ENCODE measurements around the gene WARS2.
A peak's percentile ranks its signal among the peaks of the same experiment; 100 is the strongest.
"Not testable (repeated sequence)": the region's sequence is repeated elsewhere in the genome, so short reads cannot be mapped to it uniquely, and the experiment has no call there.

Gene WARS2

DNA sequence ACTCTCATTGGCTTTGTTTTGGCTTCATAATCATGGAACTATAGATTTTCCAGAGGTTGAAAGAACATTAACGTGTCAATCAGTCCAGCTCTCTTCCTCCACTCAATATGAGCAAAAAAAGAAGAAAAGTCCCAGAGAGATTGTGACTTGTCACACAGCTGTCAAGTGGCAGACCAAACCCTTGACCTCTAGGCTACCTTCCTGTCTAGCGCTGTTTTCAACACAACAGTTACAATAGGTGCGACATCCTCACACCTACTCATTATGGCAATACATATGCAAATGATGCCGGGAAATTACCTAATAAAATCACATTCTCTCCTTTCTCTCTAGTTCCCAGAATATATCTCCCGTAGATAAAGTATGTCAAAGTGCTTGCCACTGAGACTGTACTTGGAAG lies 1.1 kb downstream of the WARS2 start:
- ATAC-seq (no peak), DNase-seq (peak; percentile 7)

DNA sequence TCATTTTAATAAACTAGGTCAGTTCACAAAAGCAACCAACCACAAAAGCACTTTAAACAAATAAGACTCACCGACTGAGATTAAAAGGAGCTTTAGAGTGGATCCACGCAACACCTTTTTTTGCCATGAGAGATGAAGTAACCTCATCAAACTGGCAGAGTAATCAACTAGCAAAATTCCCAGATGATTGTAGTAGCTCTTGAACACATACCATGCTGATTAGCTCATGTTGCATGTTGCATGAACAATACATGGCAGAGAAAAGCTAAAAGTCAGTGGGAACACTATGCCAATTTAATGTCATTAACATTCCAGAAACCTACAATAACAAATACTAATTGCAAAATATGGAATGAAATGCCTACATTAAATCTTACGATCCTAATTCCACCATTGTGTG lies 4.1 kb downstream of the WARS2 start:
- no peak for ATAC-seq
- no peak for DNase-seq

DNA sequence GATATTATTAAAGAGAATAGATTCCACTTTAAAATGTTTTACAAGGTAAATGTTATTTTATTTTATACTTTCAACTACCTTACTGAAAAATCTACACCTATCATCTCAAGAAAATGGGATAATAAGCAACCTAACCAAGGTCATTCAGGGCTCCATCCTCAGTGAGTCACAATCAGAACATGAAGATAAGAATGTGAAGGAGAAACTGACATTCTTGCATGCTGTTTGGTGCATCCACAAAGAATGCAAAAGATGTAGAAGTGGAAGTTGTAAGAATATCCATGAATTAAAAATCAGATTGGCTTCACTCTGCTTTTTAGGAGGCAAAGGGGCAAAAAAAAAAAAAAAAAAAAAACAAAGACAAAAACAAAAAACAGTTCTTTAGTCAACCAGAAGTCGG lies 6.5 kb downstream of the WARS2 start:
- no peak for DNase-seq
- no peak for ATAC-seq

DNA sequence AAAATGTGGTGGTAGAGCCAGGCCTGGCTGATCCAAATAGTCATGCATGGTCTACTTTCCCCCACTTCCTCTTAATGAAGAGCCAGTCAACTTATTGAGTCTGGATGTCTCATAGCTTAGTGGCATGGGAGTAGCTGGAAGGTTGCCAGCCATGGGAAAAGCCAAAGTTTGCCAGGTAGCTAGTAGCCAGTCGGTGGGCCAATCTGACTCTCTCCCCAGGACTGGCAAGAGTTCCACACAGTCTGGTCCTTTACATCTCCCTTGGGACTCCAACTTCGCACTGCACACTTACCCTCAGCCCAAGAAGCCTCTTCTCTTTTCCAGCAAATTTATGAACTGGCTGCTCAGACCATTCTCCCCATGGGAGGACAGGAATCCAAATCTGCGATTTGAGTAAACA lies 8.3 kb downstream of the WARS2 start:
- no peak for ATAC-seq
- DNase-seq, result no peak

DNA sequence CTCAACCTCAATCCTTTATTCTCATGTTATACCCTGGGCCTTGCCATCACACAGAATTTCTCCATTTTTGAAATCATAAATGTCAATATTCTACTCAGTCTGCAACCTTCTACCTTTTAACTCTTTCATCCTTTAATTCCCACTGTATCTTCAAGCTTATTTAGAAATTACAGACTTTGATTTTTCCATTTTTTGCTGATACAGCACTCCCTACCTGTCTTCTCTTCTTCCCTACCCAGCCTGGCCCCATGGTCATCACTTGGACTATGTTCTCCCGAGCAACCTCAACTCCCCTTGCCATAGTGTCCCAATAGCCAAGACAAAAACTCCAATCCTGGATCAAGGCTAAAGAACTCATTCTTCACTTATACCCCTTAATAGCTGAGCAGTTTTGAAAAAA lies 14.6 kb downstream of the WARS2 start:
- no peak for DNase-seq

DNA sequence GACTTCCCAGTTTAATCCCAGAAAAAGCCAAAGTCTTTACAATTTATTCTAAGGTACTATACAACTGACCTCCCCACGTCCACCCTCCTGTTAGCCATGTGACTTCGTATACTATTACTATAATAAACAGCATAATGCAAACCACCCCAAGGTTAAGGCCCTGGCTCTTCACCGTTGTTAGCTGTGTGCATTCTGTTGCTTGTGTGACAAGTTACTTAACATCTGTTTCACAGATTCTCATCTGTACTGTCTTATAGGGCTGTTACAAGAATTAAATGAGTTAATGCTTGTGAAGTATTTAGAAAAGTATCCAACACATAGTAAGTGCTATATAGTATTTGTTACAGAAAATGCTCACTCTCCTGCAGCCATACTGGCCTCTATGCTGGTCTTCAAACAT lies 15.7 kb downstream of the WARS2 start:
- ATAC-seq (no peak), DNase-seq (no peak)

More for the DNA sequence above, 14.6 kb downstream of the WARS2 start:
- no peak for ATAC-seq

DNA sequence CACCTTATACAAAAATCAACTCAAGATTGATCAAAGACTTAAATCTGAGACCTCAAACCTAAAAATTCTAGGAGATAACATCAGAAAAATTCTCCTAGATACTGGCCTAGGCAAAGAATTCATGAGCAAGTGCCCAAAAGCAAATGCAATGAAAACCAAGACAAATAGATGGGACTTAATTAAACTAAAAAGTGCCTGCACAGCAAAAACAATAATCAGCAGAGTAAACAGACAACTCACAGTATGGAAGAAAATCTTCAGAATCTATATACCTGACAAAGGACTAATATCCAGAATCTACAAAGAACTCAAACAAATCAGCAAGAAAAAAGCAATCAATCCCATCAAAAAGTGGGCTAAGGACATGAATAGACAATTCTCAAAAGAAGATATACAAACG lies 18.6 kb downstream of the WARS2 start:
- not testable (repeated sequence) for ATAC-seq, DNase-seq

DNA sequence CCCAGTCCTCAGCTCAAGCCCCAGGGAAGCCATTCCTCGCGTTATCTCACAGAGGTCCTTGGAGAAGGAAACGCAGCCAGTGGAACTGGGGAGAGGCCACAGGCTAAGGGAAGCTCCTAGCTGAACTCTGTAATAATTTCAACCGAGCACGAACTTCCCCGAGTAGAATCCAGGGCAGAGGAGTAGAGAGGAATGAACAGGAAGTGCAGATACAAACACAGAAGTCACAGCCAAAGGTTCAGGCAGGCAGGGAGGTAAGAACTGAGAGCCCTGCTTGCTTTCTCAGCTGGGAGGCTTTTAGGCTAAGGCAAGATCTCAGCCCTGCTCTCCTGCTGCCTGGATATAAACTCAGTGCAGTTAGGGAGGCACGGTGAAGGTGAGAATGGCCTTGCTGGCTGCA lies 23.7 kb downstream of the WARS2 start:
- ATAC-seq, result no peak
- DNase-seq, result no peak

DNA sequence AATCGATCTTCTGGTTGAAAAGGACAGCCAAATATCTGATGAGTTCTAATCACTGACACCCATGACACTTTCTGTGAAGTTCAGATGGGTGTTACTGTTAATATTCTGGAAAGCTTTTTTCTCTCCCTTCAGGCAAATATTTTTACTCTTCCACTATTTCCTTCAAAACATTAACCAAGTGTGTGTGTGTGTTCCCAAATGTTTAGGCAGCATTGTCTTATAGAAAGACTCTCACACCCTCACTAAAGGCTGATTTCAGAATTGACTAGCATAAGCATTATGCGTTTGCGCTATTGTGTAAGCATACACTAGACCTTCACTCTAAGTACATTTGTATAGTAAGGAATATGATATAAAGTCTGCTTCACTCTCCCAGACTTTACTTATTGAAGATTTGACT lies 24.7 kb downstream of the WARS2 start:
- ATAC-seq, result no peak

DNA sequence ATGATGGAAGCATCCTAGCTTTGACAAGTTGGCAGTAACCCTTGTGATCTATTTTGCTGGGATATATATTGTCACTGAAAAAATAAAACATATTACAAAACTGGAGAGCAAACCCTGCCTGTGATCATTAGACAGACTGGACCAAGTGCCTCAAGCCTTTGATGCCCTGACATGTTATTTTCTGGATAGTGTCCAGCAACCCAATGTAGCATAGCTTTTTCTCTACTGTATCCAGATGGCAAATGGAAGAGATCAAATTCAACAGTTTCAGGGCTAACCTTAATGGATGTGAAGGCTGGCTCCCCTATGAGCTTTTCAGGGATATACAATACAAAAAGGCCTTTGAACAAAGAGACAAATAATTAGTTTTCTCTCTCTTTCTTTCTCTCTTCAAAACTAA lies 25.1 kb downstream of the WARS2 start:
- DNase-seq, result no peak
- no peak for ATAC-seq

More for the DNA sequence above, 24.7 kb downstream of the WARS2 start:
- DNase-seq, result no peak

DNA sequence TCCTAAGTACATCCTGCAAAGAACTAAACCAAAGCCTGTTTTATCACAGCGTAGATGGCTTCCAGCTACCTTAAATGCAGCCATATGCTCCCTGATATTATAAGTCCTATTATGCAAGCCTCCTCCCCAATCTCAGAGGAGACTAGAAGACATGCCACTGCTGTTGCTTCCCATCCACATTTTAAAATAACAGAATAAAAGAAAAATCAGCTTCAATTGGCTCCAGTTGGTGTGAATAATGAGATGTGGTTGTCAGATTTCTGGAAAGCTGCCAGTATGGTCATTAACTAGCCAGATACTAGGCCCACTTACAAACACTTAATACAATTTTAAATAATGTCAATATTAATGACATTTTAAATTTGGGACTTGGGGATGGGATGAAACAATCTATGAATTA lies 25.7 kb downstream of the WARS2 start:
- DNase-seq (no peak), ATAC-seq (no peak)

DNA sequence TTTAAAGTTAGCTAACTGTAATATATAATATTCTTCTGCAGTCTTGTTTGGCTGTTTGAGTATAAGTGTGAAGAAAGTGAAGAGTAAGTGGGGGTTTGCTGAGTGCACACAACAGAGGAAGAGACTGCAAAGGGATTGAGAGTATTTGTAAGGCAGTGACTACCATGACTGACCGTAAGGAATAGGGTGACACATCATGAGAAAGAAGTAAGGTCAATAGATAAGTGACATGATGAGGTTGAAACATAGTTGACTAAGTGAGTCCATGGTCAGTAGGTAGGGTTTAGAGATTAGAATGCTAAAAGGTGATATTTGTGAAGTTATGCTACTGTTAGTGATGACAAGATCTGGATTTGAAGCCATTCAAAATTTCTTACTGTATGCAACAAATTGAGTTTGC lies 27.7 kb downstream of the WARS2 start:
- no peak for ATAC-seq
- DNase-seq, result no peak

DNA sequence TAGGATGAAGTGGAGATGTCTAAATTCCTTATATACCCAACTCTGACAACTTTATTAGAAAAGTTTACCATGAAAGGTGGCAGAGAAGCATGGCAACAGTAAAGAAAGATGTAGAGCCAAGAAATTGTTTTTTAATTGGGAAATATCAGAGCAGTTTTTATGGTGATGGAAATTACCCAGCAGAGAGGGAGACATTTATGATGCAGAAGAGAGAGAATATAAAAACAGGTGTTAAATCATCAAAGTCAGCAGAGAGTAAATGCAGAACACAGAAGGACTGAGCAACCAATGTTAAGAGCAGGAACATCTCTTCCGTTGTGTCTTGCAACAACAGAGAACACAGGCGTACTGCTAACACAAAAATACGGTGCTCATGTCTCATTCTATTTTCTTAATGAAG lies 28.2 kb downstream of the WARS2 start:
- DNase-seq (no peak), ATAC-seq (no peak)

DNA sequence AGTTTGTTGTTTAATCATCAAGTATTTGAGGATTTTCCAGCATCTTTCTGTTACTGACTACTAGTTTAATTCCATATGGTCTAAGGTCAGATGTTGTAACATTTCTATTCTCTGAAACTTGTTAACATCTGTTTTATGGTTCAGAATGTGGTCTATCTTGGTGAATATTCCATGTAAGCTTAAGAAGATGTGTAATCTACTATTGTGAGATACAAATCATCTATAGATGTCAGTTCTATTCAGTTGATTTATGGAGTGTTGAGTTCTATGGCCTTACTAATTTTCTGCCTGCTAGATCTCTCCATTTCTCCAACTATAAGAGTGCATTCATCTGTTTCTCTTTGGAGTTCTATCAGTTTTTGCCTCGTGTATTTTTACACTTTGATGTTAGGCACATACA lies 31.5 kb downstream of the WARS2 start:
- ATAC-seq (no peak), DNase-seq (no peak)

DNA sequence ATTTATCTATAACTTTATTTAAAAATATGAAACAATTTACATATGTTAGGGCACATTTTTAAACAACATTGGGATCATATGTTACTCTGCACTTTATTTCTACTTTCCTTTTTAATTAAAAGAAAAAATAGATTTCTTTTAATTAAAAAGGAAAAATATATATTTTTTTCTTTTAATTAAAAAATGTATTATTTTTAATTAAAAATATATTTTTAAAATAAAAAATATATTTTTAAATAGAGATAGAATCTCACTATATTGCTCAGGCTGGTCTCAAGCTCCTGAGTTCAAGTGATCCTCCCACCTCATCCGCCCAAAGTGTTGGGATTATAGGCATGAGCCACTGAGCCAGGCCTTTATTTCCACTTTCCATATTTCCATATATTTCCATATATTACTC lies 36.7 kb downstream of the WARS2 start:
- no peak for ATAC-seq

DNA sequence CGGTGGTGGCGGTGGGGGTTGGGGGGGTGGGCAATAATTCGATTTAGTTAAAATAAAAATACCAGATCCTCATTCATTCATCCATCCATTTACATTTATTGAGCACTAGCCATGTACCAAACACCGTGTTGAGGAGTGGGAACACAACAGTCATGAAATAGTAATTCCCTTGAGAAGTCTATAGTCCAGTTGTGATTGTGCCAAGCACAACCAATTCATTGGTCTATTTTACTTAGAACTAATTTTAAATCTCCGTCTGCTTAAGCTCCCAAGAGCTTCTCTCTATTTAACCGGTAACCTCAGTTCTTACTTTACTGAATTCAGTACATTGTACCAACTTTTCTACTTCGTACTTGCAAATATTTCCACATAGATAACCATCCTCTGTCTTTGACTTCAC lies 38.4 kb downstream of the WARS2 start:
- no peak for DNase-seq

More for the DNA sequence above, 36.7 kb downstream of the WARS2 start:
- no peak for DNase-seq

DNA sequence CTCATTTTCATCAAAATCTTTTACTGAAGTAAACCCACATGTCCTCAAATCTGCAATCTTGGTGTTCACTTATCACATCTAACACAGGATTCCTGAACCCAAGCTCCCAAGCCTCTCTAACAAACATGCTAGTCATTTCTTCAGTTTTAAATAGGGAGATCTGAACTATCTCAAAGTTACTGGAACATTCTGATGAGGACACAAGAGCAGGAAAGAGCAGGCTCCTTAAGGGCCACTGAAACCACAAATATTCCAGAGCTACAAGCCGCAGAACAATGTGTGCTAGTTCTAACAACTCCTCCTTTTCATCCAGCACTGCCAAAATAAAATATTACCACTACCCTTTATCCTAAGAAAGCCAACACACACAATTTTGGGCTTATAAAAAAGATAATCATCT lies 38.9 kb downstream of the WARS2 start:
- DNase-seq (no peak), ATAC-seq (no peak)

More for the DNA sequence above, 38.4 kb downstream of the WARS2 start:
- no peak for ATAC-seq

DNA sequence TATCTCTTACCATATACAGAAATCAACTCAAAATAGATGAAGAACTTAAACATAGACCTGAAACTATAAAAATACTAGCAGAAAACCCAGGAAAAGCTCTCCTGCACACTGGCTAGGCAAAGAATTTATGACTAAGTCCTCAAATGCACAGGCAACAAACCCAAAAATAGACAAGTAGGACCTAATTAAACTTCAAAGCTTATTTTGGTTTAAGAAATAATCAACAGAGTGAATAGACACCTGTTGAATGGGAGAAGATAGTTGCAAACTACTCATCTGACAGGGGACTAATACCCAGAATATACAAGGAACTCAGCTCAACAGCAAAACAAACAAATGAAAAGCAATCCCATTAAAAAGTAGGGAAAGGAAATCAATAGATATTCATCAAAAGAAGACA lies 40.7 kb downstream of the WARS2 start:
- no peak for DNase-seq
- ATAC-seq, result no peak

DNA sequence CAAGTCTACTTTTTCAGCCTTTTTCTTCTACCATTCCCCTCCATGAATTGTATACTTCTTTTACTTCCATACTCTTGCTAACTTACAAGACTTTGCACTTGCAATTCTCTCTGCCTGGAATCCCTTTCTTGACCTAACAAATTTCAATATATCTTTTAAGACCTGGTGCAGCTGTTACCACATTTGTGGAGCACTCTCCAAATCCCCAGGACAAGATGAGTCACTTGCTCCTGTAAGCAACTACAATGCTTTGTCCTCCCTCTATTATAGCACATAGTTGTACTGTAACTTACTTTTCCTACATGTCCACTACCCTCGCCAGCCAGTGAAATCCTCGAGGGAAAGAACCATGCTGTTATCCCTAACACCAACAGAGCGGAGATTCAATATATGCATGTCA lies 43.1 kb downstream of the WARS2 start:
- DNase-seq (no peak), ATAC-seq (no peak)

DNA sequence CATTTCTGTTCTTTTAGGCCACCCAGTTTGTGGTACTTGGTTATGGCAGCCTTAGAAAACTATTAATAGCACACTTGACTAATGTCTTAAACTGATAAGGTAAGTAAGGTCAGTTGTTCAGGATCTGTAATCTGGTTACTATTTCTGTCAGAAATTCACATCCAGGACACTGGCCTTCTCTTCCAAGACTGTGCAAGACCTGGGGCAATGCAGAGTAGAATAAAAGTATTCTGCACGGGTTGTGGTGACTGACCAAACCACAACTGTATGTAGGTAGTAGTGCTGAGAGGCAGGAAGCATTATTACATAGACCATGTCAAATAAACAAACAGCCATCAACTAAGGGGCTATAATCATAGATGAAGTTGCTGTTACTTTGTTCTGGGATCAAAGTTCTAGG lies 46.7 kb downstream of the WARS2 start:
- ATAC-seq (no peak), DNase-seq (no peak)

DNA sequence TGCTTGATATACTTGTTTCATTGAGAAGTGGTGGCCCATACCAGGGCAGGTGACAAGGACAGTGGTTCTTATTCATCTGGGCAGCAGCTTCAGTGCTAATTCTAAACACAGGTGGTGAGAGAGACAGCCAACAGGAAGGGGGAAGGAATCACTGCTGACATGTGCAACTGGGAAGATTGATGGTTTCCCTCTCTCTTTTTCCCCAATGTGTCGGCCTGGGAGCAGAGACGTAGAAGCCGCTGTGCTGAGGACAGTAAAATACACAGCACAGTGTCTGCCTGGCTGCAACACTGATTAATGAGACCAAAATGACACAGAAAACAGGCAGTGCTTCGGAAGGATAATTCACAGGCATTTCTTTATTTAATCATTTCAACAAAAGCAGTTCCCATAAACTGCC lies 48.8 kb downstream of the WARS2 start:
- DNase-seq, result no peak
- no peak for ATAC-seq

DNA sequence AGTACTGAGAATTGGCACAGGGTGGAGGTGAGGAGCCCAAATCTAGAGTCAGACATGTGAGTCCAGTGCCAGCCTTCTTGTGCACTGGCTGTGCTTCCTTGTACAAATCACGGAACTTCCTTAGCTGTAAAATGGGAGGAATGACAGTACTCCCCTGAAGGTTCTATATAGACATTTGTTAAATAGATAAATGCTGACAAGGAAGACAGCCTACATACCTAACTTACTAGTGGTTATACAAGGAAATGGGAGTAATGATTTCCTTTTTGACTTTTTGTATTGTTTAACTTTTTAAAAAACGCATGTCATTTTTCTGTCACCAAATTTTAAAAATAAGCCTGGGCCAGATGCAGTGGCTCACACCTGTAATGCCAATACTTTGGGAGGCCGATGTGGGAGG lies 50.2 kb downstream of the WARS2 start:
- no peak for DNase-seq
- no peak for ATAC-seq

DNA sequence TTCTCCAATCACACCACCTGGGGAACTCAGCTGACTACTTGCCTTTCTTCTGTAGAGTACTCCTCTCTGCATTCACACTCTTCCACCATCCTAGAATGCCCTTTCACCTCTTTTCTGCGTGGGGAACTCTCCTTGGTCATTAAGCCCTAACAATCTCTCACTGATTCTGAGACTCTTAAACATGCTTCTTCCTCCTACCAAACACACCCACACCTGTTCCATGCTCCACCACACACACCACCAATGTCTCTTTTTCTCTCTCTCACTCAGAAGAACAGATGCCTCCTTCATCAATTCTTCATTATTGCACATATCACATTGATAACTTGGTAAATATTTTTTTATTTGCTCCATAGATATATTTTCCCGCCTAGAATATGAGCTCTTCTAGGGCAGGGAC lies 53.6 kb downstream of the WARS2 start:
- no peak for ATAC-seq

DNA sequence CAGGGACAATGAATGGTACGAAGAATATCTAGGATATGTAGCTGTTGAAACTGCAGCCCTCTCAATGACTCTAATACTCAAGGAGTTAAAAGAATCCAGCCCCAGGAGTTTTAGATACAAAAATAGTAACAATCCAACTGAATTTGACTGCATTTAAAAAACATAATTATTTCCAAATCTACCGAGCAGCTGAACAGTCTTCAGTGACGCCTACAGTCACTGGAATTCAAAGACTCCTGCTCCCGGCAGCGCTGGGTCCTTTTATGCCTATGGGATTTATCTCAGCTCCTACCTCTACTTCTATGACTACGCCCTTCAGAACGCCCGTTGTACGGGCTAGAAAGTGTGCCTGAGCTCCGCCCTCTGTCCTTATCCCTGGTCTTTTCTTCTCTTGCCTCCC lies 55.7 kb downstream of the WARS2 start:
- ATAC-seq, result no peak
- no peak for DNase-seq

More for the DNA sequence above, 53.6 kb downstream of the WARS2 start:
- DNase-seq, result no peak

DNA sequence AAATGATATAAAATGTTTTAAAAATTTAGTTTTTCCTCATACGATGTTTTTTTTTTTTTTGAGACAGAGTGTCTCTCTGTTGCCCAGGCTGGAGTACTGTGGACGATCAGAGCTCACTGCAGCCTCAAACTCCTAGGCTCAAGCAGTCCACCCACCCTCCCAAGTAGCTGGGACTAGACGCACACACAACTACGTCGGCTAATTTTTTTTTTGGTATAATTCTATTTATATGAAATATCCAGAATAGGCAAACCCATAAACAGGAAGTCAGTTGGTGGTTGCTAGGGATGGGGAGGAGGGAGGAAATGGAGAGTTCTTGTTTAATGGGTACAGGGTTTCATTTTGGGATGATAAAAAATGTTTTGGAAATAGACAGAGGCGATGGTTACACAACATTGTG lies 56.5 kb downstream of the WARS2 start:
- DNase-seq, result no peak
- ATAC-seq, result no peak

All from stimulated activated naive CD8-positive, alpha-beta T cell treated with anti-CD3 and anti-CD28 coated beads, Interleukin-15, Interleukin-2, amounts not matched to agents 100 U/mL and 50 U/mL, for 24 hours (primary cell).